C4-2B (cell line): ENCODE results near the gene PDK4.

Experiments
- ZFX ChIP-seq: fragments of 450-650 bp; IDR thresholded peaks from 2 replicates; pipeline ENCODE4 v1.6.1; 2017
- TF ChIP-seq, protein P1 (sequence below): fragments of 450-650 bp; conservative IDR thresholded peaks from 2 replicates; pipeline ENCODE4 v1.5.1; 2017; ENCODE audit warnings: mild to moderate bottlenecking

DNA sequence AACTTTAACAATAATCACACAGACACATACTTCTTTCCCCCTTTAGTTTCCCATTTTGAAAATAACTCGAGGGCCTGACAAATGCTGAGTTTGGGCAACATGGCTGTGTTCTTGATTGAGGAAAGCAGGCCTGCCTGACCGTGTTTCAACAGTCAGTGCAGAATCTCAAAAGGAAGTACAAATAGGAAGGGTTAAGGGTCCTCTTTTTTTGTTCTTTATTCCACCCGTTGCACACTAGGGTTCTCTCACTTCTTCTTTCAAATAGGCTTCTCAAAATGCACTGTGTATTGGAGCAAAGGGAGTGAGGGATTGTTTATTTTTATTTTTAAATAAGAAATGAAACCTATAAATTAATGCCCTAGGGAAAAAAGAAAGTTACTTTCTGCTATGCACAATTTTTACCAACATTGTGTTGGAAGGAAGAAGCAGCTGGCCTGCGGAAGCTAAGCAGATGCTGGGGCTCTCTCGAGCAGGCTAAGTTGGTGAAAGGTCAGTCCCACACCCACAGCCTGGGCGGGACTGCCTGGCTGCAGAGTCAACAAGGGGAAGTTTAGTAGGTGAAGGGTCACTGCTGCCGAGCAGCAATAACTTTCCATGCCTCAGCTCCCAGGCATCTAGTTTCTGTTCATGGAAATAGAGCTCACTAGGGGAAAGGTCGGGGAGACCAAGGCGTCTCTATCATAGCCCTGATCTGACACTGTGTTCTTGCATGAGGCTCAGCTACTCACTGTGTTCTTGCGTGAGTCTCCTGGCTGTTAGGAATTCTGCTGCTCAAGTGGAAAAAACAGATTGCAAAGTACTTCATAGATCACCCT, 12.2 kb upstream of the PDK4 start:
- TF ChIP-seq, protein P1, sequence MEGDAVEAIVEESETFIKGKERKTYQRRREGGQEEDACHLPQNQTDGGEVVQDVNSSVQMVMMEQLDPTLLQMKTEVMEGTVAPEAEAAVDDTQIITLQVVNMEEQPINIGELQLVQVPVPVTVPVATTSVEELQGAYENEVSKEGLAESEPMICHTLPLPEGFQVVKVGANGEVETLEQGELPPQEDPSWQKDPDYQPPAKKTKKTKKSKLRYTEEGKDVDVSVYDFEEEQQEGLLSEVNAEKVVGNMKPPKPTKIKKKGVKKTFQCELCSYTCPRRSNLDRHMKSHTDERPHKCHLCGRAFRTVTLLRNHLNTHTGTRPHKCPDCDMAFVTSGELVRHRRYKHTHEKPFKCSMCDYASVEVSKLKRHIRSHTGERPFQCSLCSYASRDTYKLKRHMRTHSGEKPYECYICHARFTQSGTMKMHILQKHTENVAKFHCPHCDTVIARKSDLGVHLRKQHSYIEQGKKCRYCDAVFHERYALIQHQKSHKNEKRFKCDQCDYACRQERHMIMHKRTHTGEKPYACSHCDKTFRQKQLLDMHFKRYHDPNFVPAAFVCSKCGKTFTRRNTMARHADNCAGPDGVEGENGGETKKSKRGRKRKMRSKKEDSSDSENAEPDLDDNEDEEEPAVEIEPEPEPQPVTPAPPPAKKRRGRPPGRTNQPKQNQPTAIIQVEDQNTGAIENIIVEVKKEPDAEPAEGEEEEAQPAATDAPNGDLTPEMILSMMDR: no peak
- TF ChIP-seq ZFX: no peak
